Transverse colon (tissue), 4 donors: Measurements from ENCODE around the gene MAOA. TPM values are rescaled to one million over a fixed set of nuclear protein-coding genes. Genes with fewer than 3 reads are reported as not detected.

Experiments
- DNase-seq: peaks from one replicate; pipeline ENCODE4 v3.0.0-alpha.2; 2019
- H3K27ac ChIP-seq, 4 donors: fragments of 200-600 bp; sonication (generic); 2 replicates each; pipeline ENCODE4 v1.5.1; 2016 to 2018; ENCODE audit warnings: inconsistent platforms in 4 of 4
- H3K27me3 ChIP-seq: fragments of 200-600 bp; sonication (generic); 2 replicates; pipeline ENCODE4 v1.5.1; 2017; ENCODE audit warnings: inconsistent platforms
- H3K36me3 ChIP-seq, 4 donors: fragments of 200-600 bp; sonication (generic); 2 replicates each; pipeline ENCODE4 v1.5.1; 2017 to 2019; ENCODE audit warnings: inconsistent platforms in 4 of 4
- H3K4me1 ChIP-seq, 4 donors: fragments of 200-600 bp; sonication (generic); 2 replicates each; pipeline ENCODE4 v1.5.1; 2017 to 2020; ENCODE audit warnings: inconsistent platforms in 4 of 4
- H3K4me3 ChIP-seq, 4 donors: fragments of 200-600 bp; sonication (generic); 1 replicate in 1 of 4; 2 replicates in 3 of 4; pipeline versions ENCODE4 v1.5.1 to v1.6.1; 2017 to 2019; ENCODE audit warnings: inconsistent platforms in 4 of 4
- H3K9me3 ChIP-seq, 2 donors: fragments of 200-600 bp; sonication (generic); 2 replicates each; pipeline ENCODE4 v1.5.1; 2017 to 2019; ENCODE audit warnings: inconsistent platforms in 2 of 2
- EP300 ChIP-seq: sonication (generic); formaldehyde crosslinking; IDR thresholded peaks from one replicate; pipeline ENCODE4 v1.6.1; 2017; ENCODE audit warnings: antibody characterized with exemption, low read depth
- POLR2A ChIP-seq: fragments of 450-650 bp; IDR thresholded peaks from one replicate; pipeline ENCODE4 v1.6.1; 2016; ENCODE audit warnings: antibody characterized with exemption, mild to moderate bottlenecking, moderate library complexity
- POLR2AphosphoS5 ChIP-seq, 3 donors: sonication (generic); formaldehyde crosslinking; IDR thresholded peaks; one replicate each; pipeline ENCODE4 v1.6.1; 2016; ENCODE audit warnings: antibody characterized with exemption in 3 of 3
- WGBS, 2 donors: methylation state at CpG; one replicate each; pipeline ENCODE4 v1.1.5; 2018; ENCODE audit warnings: low coverage in 1 of 2; 5-methylcytosine and 5-hydroxymethylcytosine counted together
- in situ Hi-C, 4 donors: fragments of 200-750 bp; cut with MboI; loops; one replicate each; pipeline versions ENCODE4 v1.15.0 to v1.15.1; 2017; ENCODE audit warnings: low sequenced_read_pairs in 3 of 4, low pct_ligation_motif_present in 1 of 4, low pct_unique_long_range_greater_than_20kb in 1 of 4
- intact Hi-C: fragments of 100-400 bp; cut with DNase I; formaldehyde crosslinking; loops from one replicate; pipeline ENCODE4 v1.15.1; 2023; ENCODE audit warnings: low total_unique reads
- total RNA-seq, 4 donors: library from RNA; depleted of rRNA; stranded (reverse); fragments of >200 nt; gene quantifications; one replicate each; pipeline ENCODE4 v1.1.0, GENCODE V29; 2016
- TF ChIP-seq, protein P1 (sequence below), 5 experiments: fragments of 200-600 bp in 3 of 5; fragments of 450-650 bp in 2 of 5; sonication (generic) in 3 of 5; IDR thresholded peaks; 1 replicate in 2 of 5; 2 replicates in 3 of 5; pipeline ENCODE4 v1.5.1; 2016 to 2017; ENCODE audit warnings: antibody characterized with exemption in 5 of 5, inconsistent platforms in 3 of 5, mild to moderate bottlenecking in 2 of 5, moderate library complexity in 1 of 5

The MAOA gene
- total RNA-seq, 4 donors from 2014 or later = 104 to 425 (median 289) TPM

DNA sequence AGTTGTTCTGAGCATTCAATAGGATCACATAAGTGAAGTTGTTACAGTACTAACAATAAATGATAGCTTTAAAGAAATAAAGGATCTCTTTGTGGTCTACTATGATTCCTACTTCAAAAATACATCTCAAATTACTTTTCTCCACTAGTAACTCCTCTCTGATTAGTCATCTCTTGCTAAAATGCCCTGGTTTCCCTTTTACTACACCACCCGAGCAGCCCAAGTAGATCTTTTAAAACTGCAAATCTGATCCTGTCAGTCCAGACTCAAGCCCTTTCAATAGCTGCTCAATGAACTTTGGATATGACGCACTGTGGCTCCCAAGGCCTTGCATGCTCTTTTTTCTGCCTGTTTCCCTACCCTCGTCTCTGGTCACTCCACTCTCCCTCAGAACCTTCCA, 97.5 kb downstream of the MAOA start:
- no peak for DNase-seq
- TF ChIP-seq POLR2A (no peak), EP300 (no peak), POLR2AphosphoS5 (IDR thresholded peaks at IDR 0.05) (no peak)
- TF ChIP-seq, protein P1, sequence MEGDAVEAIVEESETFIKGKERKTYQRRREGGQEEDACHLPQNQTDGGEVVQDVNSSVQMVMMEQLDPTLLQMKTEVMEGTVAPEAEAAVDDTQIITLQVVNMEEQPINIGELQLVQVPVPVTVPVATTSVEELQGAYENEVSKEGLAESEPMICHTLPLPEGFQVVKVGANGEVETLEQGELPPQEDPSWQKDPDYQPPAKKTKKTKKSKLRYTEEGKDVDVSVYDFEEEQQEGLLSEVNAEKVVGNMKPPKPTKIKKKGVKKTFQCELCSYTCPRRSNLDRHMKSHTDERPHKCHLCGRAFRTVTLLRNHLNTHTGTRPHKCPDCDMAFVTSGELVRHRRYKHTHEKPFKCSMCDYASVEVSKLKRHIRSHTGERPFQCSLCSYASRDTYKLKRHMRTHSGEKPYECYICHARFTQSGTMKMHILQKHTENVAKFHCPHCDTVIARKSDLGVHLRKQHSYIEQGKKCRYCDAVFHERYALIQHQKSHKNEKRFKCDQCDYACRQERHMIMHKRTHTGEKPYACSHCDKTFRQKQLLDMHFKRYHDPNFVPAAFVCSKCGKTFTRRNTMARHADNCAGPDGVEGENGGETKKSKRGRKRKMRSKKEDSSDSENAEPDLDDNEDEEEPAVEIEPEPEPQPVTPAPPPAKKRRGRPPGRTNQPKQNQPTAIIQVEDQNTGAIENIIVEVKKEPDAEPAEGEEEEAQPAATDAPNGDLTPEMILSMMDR (IDR thresholded peaks at IDR 0.05) = no peak
- no peaks in the 10 kb centered on the region for H3K36me3 ChIP-seq
- intact Hi-C loops = loop anchor here (5.0 kb wide), 1 partner anchor 191 kb away; no protein-coding TSS in a partner anchor
- H3K9me3 ChIP-seq = no peaks in the 10 kb centered on the region
- no peak overlapping the region for H3K27ac ChIP-seq
- in situ Hi-C loops = loop anchor here (10.0 to 25.0 kb wide), 2 partner anchors 189 to 191 kb away; no protein-coding TSS in a partner anchor
- 58 to 75% methylated on average over 3 of the region's 3 CpGs for WGBS, 2 donors
- no peaks in the 10 kb centered on the region for H3K27me3 ChIP-seq
- H3K4me1 ChIP-seq = peaks cover 0 to 8% (median 2%) of the 10 kb centered on the region in 4 donors
- no peak overlapping the region for H3K4me3 ChIP-seq

DNA sequence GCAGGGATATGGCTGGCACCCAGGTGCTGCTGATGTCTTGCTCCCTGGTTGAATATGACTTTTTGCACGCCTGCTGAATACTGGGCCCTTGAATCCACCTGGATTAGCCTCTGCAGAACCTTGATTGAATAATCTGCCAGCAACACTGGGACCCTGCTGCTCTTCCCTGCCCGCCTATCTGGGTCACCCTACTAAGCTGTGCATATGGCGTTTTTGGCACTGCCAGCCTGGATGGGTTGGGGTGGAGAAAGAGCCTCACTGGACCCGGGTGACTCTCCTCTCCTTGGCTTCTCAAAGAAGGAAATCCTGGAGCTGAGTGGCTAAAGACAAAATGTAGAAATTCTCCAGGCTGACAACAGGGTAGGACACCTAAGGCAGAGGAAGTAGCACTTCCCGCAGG, 100.0 kb downstream of the MAOA start:
- Histone ChIP-seq H3K27me3 (no peaks in the 10 kb centered on the region), H3K36me3 (no peaks in the 10 kb centered on the region), H3K9me3 (no peaks in the 10 kb centered on the region), H3K4me3 (no peak overlapping the region), H3K4me1 (no peaks in the 10 kb centered on the region), H3K27ac (no peak overlapping the region)
- TF ChIP-seq POLR2A (no peak), POLR2AphosphoS5 (IDR thresholded peaks at IDR 0.05) (no peak), EP300 (no peak)
- TF ChIP-seq, protein P1 (IDR thresholded peaks at IDR 0.05) = no peak
- in situ Hi-C loops = loop anchor here (10.0 to 25.0 kb wide), 2 partner anchors 191 to 194 kb away; no protein-coding TSS in a partner anchor
- WGBS, 2 donors = 71% methylated on average over 5 of the region's 5 CpGs; no CpG with 5 or more reads in 1 of the 2 donors
- intact Hi-C loops = no loop called here
- DNase-seq = no peak

DNA sequence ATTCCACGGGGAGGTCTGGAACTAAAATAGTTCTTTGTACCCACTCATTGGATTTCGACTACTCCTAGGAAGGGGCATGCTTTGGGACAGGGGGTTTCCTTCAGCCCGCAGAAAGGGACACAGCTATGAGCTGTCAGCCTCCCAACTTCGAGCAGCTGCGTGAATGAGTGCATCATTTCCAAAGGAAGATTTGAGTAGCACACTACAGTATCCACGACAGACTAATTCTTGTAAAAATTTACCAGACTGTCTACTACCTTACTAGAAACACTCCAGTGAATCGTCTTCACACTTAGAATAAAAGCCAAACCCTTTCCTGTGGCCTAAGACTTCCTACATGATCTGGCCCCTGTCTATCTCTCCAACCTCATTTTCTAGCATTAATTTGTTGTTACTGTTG, 101.9 kb downstream of the MAOA start:
- Histone ChIP-seq H3K27me3 (no peaks in the 10 kb centered on the region), H3K4me3 (no peak overlapping the region), H3K36me3 (no peaks in the 10 kb centered on the region), H3K4me1 (no peaks in the 10 kb centered on the region), H3K27ac (no peak overlapping the region), H3K9me3 (no peaks in the 10 kb centered on the region)
- no peak for TF ChIP-seq POLR2AphosphoS5 (IDR thresholded peaks at IDR 0.05)
- TF ChIP-seq, protein P1 (IDR thresholded peaks at IDR 0.05) = no peak
- TF ChIP-seq POLR2A = no peak
- no peak for TF ChIP-seq EP300
- in situ Hi-C loops = loop anchor here (10.0 to 25.0 kb wide), 2 partner anchors 193 to 196 kb away; no protein-coding TSS in a partner anchor
- 66 to 80% methylated on average over 1 to 7 of the region's 7 CpGs for WGBS, 2 donors
- no peak for DNase-seq
- intact Hi-C loops = no loop called here

DNA sequence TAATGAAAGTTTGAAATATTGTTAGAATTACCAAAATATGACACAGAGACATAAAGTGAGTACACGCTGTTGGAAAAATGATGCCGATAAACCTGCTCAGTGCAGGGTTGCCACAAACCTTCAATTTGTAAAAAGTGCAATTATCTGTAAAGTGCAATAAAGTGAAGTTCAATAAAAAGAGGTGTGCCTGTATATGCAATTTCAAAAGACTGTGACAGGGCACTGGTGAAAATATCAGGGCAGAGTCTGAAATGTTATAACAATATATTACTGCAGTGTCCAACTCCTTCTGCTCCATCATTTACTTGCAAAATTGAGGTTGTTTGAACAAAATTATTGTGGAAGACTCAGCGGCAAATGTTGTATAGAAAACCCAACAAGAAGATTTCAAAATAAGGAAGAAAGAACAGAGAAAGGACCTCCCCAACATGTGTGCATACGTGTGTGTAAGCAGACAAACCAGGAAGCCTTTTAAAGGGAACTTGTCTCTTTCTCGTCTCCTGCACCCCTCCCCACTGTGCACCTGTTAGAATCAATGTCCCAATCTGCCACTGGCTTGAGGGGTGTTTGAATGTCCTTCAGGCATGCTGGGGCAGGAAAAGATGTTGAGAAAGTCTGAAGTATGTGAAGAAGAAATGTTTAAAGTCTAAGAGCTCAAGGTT, 130.0 kb downstream of the MAOA start:
- no peak for TF ChIP-seq EP300
- TF ChIP-seq, protein P1 (IDR thresholded peaks at IDR 0.05) = no peak
- no peak for TF ChIP-seq POLR2AphosphoS5 (IDR thresholded peaks at IDR 0.05)
- no peak for TF ChIP-seq POLR2A
- Histone ChIP-seq H3K4me3 (no peak overlapping the region), H3K4me1 (peaks cover 0 to 3% (median 0%) of the 10 kb centered on the region in 4 donors), H3K36me3 (no peaks in the 10 kb centered on the region), H3K9me3 (no peaks in the 10 kb centered on the region), H3K27me3 (no peaks in the 10 kb centered on the region), H3K27ac (peak overlapping the region; percentile 32 to 55 (median 45))
- intact Hi-C loops = no loop called here
- in situ Hi-C loops = no loop called here
- no peak for DNase-seq
- 61% methylated on average over 5 of the region's 5 CpGs; no CpG with 5 or more reads in 1 of the 2 donors for WGBS, 2 donors

Other genes starting within 250 kb of the MAOA start
- gene MAOB, start 226.2 kb downstream of the MAOA start, total RNA-seq = 10 to 100 TPM in 2 of 4 donors, 1 to 10 TPM in 2; 2.4 to 44.9 (median 11.2) TPM